Measurements from ENCODE around the gene RPS6KC1. TPM values are rescaled to one million over a fixed set of nuclear protein-coding genes. Genes with fewer than 3 reads are reported as not detected.

Gene RPS6KC1
- total and polyA plus RNA-seq, 2 donors (not counting 3 experiments of a cell fraction or from before 2014, with no cell fraction given), result 5.1 to 18.6 TPM

- dilution Hi-C loops (cut with MboI; ENCODE audit: extremely low pct_ligation_motif_present, low sequenced_read_pairs), result no loop called here
- FAIRE-seq, result no peak
Observed at GRCh38 chr1:213066363-213066762, 15.3 kb downstream of the RPS6KC1 start.

GRCh38 chr1:213067352-213067751 is 16.3 kb downstream of the RPS6KC1 start:
- Histone ChIP-seq H3K27ac (ENCODE audit: insufficient read depth, low read depth, low read length) (no peak overlapping the region), H3K79me2 (ENCODE audit: control insufficient read depth, insufficient read depth, low read length) (peaks cover 8% of the 10 kb centered on the region), H3K9me1 (replicated peaks; ENCODE audit: control insufficient read depth, extremely low read depth, insufficient read depth, low read length) (no peaks in the 10 kb centered on the region), H3K4me2 (ENCODE audit: insufficient read depth, low read length) (no peak overlapping the region), H3K4me1 (ENCODE audit: control insufficient read depth, extremely low read depth, insufficient read depth, low read length) (no peaks in the 10 kb centered on the region), H3K36me3 (ENCODE audit: control insufficient read depth in 2 of 2, extremely low read depth in 1 of 2, insufficient read depth in 2 of 2, low read length in 2 of 2) (no peaks in the 10 kb centered on the region), H3K27me3 (ENCODE audit: control insufficient read depth in 2 of 2, insufficient read depth in 2 of 2, low read length in 2 of 2) (no peaks in the 10 kb centered on the region), H3K4me3 (replicated peaks in 1 of 3; ENCODE audit: insufficient read depth in 1 of 3, low read depth in 1 of 3, low read length in 3 of 3) (no peak overlapping the region), H3K9me3 (replicated peaks; ENCODE audit: control insufficient read depth, insufficient read depth, low read length) (no peaks in the 10 kb centered on the region), H3K9ac (replicated peaks; ENCODE audit: extremely low read depth, insufficient read depth, low read length) (no peak overlapping the region), H4K20me1 (replicated peaks; ENCODE audit: control insufficient read depth, extremely low read depth, insufficient read depth, low read length) (no peaks in the 10 kb centered on the region), H2AFZ (ENCODE audit: low read depth, low read length) (no peak overlapping the region)
- TF ChIP-seq JUN (IDR thresholded peaks at IDR 0.05; ENCODE audit: borderline replicate concordance, insufficient read depth, insufficient read length, low read depth) (no peak), CTCF (IDR thresholded peaks at IDR 0.05; ENCODE audit: extremely low read depth in 1 of 2, insufficient read depth in 1 of 2, low read depth in 1 of 2, low read length in 2 of 2) (no peak), POLR2AphosphoS5 (IDR thresholded peaks at IDR 0.05; ENCODE audit: insufficient read depth, low read depth, low read length) (no peak), GATA2 (IDR thresholded peaks at IDR 0.05; ENCODE audit: insufficient read depth, insufficient read length, low read depth, low read length) (no peak), FOS (IDR thresholded peaks at IDR 0.05; ENCODE audit: borderline replicate concordance, insufficient read depth, low read length) (no peak), MYC (IDR thresholded peaks at IDR 0.05; ENCODE audit: low read depth, low read length) (no peak), POLR2A (IDR thresholded peaks at IDR 0.05; ENCODE audit: low read depth, low read length) (no peak), EZH2 (IDR thresholded peaks at IDR 0.05; ENCODE audit: borderline replicate concordance, low read depth, low read length, severe bottlenecking) (no peak), MAX (IDR thresholded peaks at IDR 0.05; ENCODE audit: insufficient read depth, insufficient read length) (no peak)
- ChIA-PET POLR2A (no interaction called here), CTCF (no interaction called here)
- no TSS peak for BruUV-seq (replicated peaks)
- intact Hi-C loops (cut with micrococcal nuclease), result no loop called here
- no peak for DNase-seq (ENCODE audit: low read depth, low spot score)
- FAIRE-seq, result no peak
- dilution Hi-C loops (cut with MboI; ENCODE audit: extremely low pct_ligation_motif_present, low sequenced_read_pairs), result no loop called here

More at GRCh38 chr1:213066363-213066762, 15.3 kb downstream of the RPS6KC1 start:
- ChIA-PET POLR2A (no interaction called here), CTCF (no interaction called here)
- DNase-seq (ENCODE audit: low read depth, low spot score), result no peak
- no TSS peak for BruUV-seq (replicated peaks)
- Histone ChIP-seq H3K36me3 (ENCODE audit: control insufficient read depth in 2 of 2, extremely low read depth in 1 of 2, insufficient read depth in 2 of 2, low read length in 2 of 2) (no peaks in the 10 kb centered on the region), H3K9me1 (replicated peaks; ENCODE audit: control insufficient read depth, extremely low read depth, insufficient read depth, low read length) (no peaks in the 10 kb centered on the region), H3K9ac (replicated peaks; ENCODE audit: extremely low read depth, insufficient read depth, low read length) (no peak overlapping the region), H3K4me1 (ENCODE audit: control insufficient read depth, extremely low read depth, insufficient read depth, low read length) (no peaks in the 10 kb centered on the region), H3K4me3 (replicated peaks in 1 of 3; ENCODE audit: insufficient read depth in 1 of 3, low read depth in 1 of 3, low read length in 3 of 3) (no peak overlapping the region), H4K20me1 (replicated peaks; ENCODE audit: control insufficient read depth, extremely low read depth, insufficient read depth, low read length) (no peaks in the 10 kb centered on the region), H3K27ac (ENCODE audit: insufficient read depth, low read depth, low read length) (no peak overlapping the region), H2AFZ (ENCODE audit: low read depth, low read length) (no peak overlapping the region), H3K9me3 (replicated peaks; ENCODE audit: control insufficient read depth, insufficient read depth, low read length) (no peaks in the 10 kb centered on the region), H3K4me2 (ENCODE audit: insufficient read depth, low read length) (no peak overlapping the region), H3K79me2 (ENCODE audit: control insufficient read depth, insufficient read depth, low read length) (peaks cover 8% of the 10 kb centered on the region), H3K27me3 (ENCODE audit: control insufficient read depth in 2 of 2, insufficient read depth in 2 of 2, low read length in 2 of 2) (no peaks in the 10 kb centered on the region)
- no peak for TF ChIP-seq CTCF (IDR thresholded peaks at IDR 0.05; ENCODE audit: extremely low read depth in 1 of 2, insufficient read depth in 1 of 2, low read depth in 1 of 2, low read length in 2 of 2)
- no peak for TF ChIP-seq FOS (IDR thresholded peaks at IDR 0.05; ENCODE audit: borderline replicate concordance, insufficient read depth, low read length)
- no peak for TF ChIP-seq MYC (IDR thresholded peaks at IDR 0.05; ENCODE audit: low read depth, low read length)
- TF ChIP-seq JUN (IDR thresholded peaks at IDR 0.05; ENCODE audit: borderline replicate concordance, insufficient read depth, insufficient read length, low read depth), result no peak
- intact Hi-C loops (cut with micrococcal nuclease), result no loop called here

Data from endothelial cell of umbilical vein (primary cell).